Measurements from ENCODE around the gene PKD1L1. TPM values are rescaled to one million over a fixed set of nuclear protein-coding genes. Genes with fewer than 3 reads are reported as not detected.

PKD1L1 gene
- total RNA-seq, 2 experiments from 2014 or later: 0.08 to 0.12 TPM

GRCh38 chr7:47978790-47979144 lies 30.5 kb upstream of the PKD1L1 start:
- Mint-ChIP-seq H3K27me3 (no peaks in the 10 kb centered on the region), H3K9me3 (no peaks in the 10 kb centered on the region), H3K4me1 (peaks cover 23% of the 10 kb centered on the region), H3K36me3 (ENCODE audit: low read depth) (peaks cover 38% of the 10 kb centered on the region), H3K27ac (peak overlapping the region; percentile 98), H3K4me3 (peak overlapping the region; percentile 90)
- no peak for DNase-seq
- ChIA-PET CTCF (interaction anchor here (0.6 to 1.4 kb wide), 5 partner anchors 9 to 132 kb away, joined by 3 to 8 read pairs (median 5); no protein-coding TSS in a partner anchor), POLR2A (interaction anchor here (1.0 kb wide), 1 partner anchor 10 kb away, joined by 3 read pairs; no protein-coding TSS in a partner anchor)

- Mint-ChIP-seq H3K4me3 (no peak overlapping the region), H3K27me3 (no peaks in the 10 kb centered on the region), H3K9me3 (no peaks in the 10 kb centered on the region), H3K27ac (no peak overlapping the region), H3K36me3 (ENCODE audit: low read depth) (peaks cover 67% of the 10 kb centered on the region), H3K4me1 (peaks cover 27% of the 10 kb centered on the region)
- CTCF ChIA-PET: interaction anchor here (2.2 kb wide), 1 partner anchor 137 kb away, joined by 6 read pairs; no protein-coding TSS in a partner anchor
- no peak for DNase-seq
- POLR2A ChIA-PET: interaction anchor here (0.5 kb wide), 1 partner anchor 55 kb away, joined by 3 read pairs; the partner anchor contains the start of gene SUN3
These were observed 25.5 kb upstream of the PKD1L1 start for GRCh38 chr7:47973739-47974138.

GRCh38 chr7:47970761-47971160 lies 22.5 kb upstream of the PKD1L1 start:
- H3K9me3 Mint-ChIP-seq: no peaks in the 10 kb centered on the region
- peaks cover 17% of the 10 kb centered on the region for H3K4me1 Mint-ChIP-seq
- CTCF ChIA-PET: interaction anchor here (1.0 to 1.1 kb wide), 3 partner anchors 26 to 140 kb away, joined by 3 to 5 read pairs (median 4); no protein-coding TSS in a partner anchor
- H3K27ac Mint-ChIP-seq: no peak overlapping the region
- H3K4me3 Mint-ChIP-seq: no peak overlapping the region
- H3K36me3 Mint-ChIP-seq (ENCODE audit: low read depth): peaks cover 65% of the 10 kb centered on the region
- no peaks in the 10 kb centered on the region for H3K27me3 Mint-ChIP-seq
- POLR2A ChIA-PET: no interaction called here
- DNase-seq: no peak

- Mint-ChIP-seq H3K27ac (no peak overlapping the region), H3K4me1 (peaks cover 15% of the 10 kb centered on the region), H3K27me3 (no peaks in the 10 kb centered on the region), H3K36me3 (ENCODE audit: low read depth) (peaks cover 70% of the 10 kb centered on the region), H3K4me3 (no peak overlapping the region), H3K9me3 (no peaks in the 10 kb centered on the region)
- peak; percentile 59 for DNase-seq
- POLR2A ChIA-PET: interaction anchor here (1.0 kb wide), 1 partner anchor 9 kb away, joined by 3 read pairs; no protein-coding TSS in a partner anchor
- CTCF ChIA-PET: interaction anchor here (0.5 to 1.1 kb wide), 4 partner anchors 24 to 141 kb away, joined by 3 to 4 read pairs (median 3); no protein-coding TSS in a partner anchor
These were observed 20.8 kb upstream of the PKD1L1 start for GRCh38 chr7:47968847-47969774.

- H3K36me3 Mint-ChIP-seq (ENCODE audit: low read depth): peaks cover 67% of the 10 kb centered on the region
- ChIA-PET POLR2A (no interaction called here), CTCF (interaction anchor here (1.0 to 1.7 kb wide), 2 partner anchors 18 to 23 kb away, joined by 3 to 4 read pairs; no protein-coding TSS in a partner anchor)
- no peak overlapping the region for H3K4me3 Mint-ChIP-seq
- no peak overlapping the region for H3K27ac Mint-ChIP-seq
- H3K9me3 Mint-ChIP-seq: no peaks in the 10 kb centered on the region
- no peaks in the 10 kb centered on the region for H3K27me3 Mint-ChIP-seq
- H3K4me1 Mint-ChIP-seq: peaks cover 13% of the 10 kb centered on the region
- DNase-seq: no peak
These were observed 19.4 kb upstream of the PKD1L1 start for GRCh38 chr7:47967708-47968107.

GRCh38 chr7:47967123-47967522 lies 18.9 kb upstream of the PKD1L1 start:
- Mint-ChIP-seq H3K36me3 (ENCODE audit: low read depth) (peaks cover 66% of the 10 kb centered on the region), H3K27me3 (no peaks in the 10 kb centered on the region), H3K9me3 (no peaks in the 10 kb centered on the region), H3K4me3 (no peak overlapping the region), H3K4me1 (peaks cover 13% of the 10 kb centered on the region), H3K27ac (no peak overlapping the region)
- ChIA-PET POLR2A (no interaction called here), CTCF (interaction anchor here (1.0 to 4.4 kb wide), 3 partner anchors 18 to 143 kb away, joined by 3 to 12 read pairs (median 4); no protein-coding TSS in a partner anchor)
- DNase-seq: no peak

- CTCF ChIA-PET: interaction anchor here (2.2 to 4.4 kb wide), 2 partner anchors 13 to 145 kb away, joined by 7 to 12 read pairs; no protein-coding TSS in a partner anchor
- POLR2A ChIA-PET: no interaction called here
- H3K4me3 Mint-ChIP-seq: no peak overlapping the region
- H3K27me3 Mint-ChIP-seq: no peaks in the 10 kb centered on the region
- peaks cover 80% of the 10 kb centered on the region for H3K36me3 Mint-ChIP-seq (ENCODE audit: low read depth)
- H3K4me1 Mint-ChIP-seq: peaks cover 12% of the 10 kb centered on the region
- peak overlapping the region; percentile 14 for H3K27ac Mint-ChIP-seq
- no peak for DNase-seq
- H3K9me3 Mint-ChIP-seq: peaks cover 3% of the 10 kb centered on the region
These were observed 17.2 kb upstream of the PKD1L1 start for GRCh38 chr7:47965456-47965855.

GRCh38 chr7:47962262-47962661 lies 14.0 kb upstream of the PKD1L1 start:
- Mint-ChIP-seq H3K27me3 (no peaks in the 10 kb centered on the region), H3K27ac (peak overlapping the region; percentile 13), H3K9me3 (peaks cover 3% of the 10 kb centered on the region), H3K36me3 (ENCODE audit: low read depth) (peaks cover 72% of the 10 kb centered on the region), H3K4me1 (peaks cover 4% of the 10 kb centered on the region), H3K4me3 (no peak overlapping the region)
- no peak for DNase-seq
- ChIA-PET CTCF (no interaction called here), POLR2A (no interaction called here)

- Mint-ChIP-seq H3K36me3 (ENCODE audit: low read depth) (peaks cover 41% of the 10 kb centered on the region), H3K9me3 (peaks cover 3% of the 10 kb centered on the region)
- POLR2A ChIA-PET: no interaction called here
These were observed 8.9 kb upstream of the PKD1L1 start for GRCh38 chr7:47957156-47957555.

GRCh38 chr7:47956220-47956619 lies 8.0 kb upstream of the PKD1L1 start:
- ChIA-PET CTCF (interaction anchor here (1.2 kb wide), 1 partner anchor 36 kb away, joined by 3 read pairs; no protein-coding TSS in a partner anchor), POLR2A (no interaction called here)
- Mint-ChIP-seq H3K27ac (no peak overlapping the region), H3K4me1 (no peaks in the 10 kb centered on the region), H3K9me3 (peaks cover 3% of the 10 kb centered on the region), H3K27me3 (no peaks in the 10 kb centered on the region), H3K36me3 (ENCODE audit: low read depth) (peaks cover 32% of the 10 kb centered on the region), H3K4me3 (no peak overlapping the region)
- no peak for DNase-seq

More at GRCh38 chr7:47957156-47957555, 8.9 kb upstream of the PKD1L1 start:
- H3K27me3 Mint-ChIP-seq: no peaks in the 10 kb centered on the region
- no peak overlapping the region for H3K27ac Mint-ChIP-seq
- CTCF ChIA-PET: interaction anchor here (1.2 kb wide), 1 partner anchor 35 kb away, joined by 3 read pairs; no protein-coding TSS in a partner anchor
- no peaks in the 10 kb centered on the region for H3K4me1 Mint-ChIP-seq
- DNase-seq: no peak
- no peak overlapping the region for H3K4me3 Mint-ChIP-seq

GRCh38 chr7:47954231-47954911 lies 6.1 kb upstream of the PKD1L1 start:
- H3K36me3 Mint-ChIP-seq (ENCODE audit: low read depth): peaks cover 22% of the 10 kb centered on the region
- no peaks in the 10 kb centered on the region for H3K9me3 Mint-ChIP-seq
- DNase-seq: no peak
- H3K27me3 Mint-ChIP-seq: no peaks in the 10 kb centered on the region
- POLR2A ChIA-PET: no interaction called here
- no peak overlapping the region for H3K4me3 Mint-ChIP-seq
- no peak overlapping the region for H3K27ac Mint-ChIP-seq
- CTCF ChIA-PET: interaction anchor here (0.8 kb wide), 1 partner anchor 20 kb away, joined by 3 read pairs; no protein-coding TSS in a partner anchor
- H3K4me1 Mint-ChIP-seq: no peaks in the 10 kb centered on the region

- Mint-ChIP-seq H3K27ac (no peak overlapping the region), H3K4me1 (no peaks in the 10 kb centered on the region)
- CTCF ChIA-PET: no interaction called here
These were observed 5.6 kb upstream of the PKD1L1 start for GRCh38 chr7:47953822-47954221.

More at GRCh38 chr7:47953822-47954221, 5.6 kb upstream of the PKD1L1 start:
- Mint-ChIP-seq H3K36me3 (ENCODE audit: low read depth) (peaks cover 22% of the 10 kb centered on the region), H3K9me3 (no peaks in the 10 kb centered on the region), H3K27me3 (no peaks in the 10 kb centered on the region), H3K4me3 (no peak overlapping the region)
- DNase-seq: no peak
- POLR2A ChIA-PET: no interaction called here
